ENCODE measurements around the gene GCG. TPM values are rescaled to one million over a fixed set of nuclear protein-coding genes. Genes with fewer than 3 reads are reported as not detected.

The GCG gene
- total RNA-seq, 3 donors from 2014 or later: 4.1 to 47.4 (median 43.9) TPM

GRCh38 chr2:162126527-162126926 is 25.5 kb downstream of the GCG start:
- Histone ChIP-seq H3K4me3 (no peak overlapping the region), H3K36me3 (ENCODE audit: low read depth) (no peaks in the 10 kb centered on the region), H3K9me3 (no peaks in the 10 kb centered on the region), H3K4me1 (ENCODE audit: low read depth) (no peaks in the 10 kb centered on the region)
- TF ChIP-seq CTCF (IDR thresholded peaks at IDR 0.05): no peak
- intact Hi-C loops (cut with DNase I, micrococcal nuclease): loop anchor here in 1 of 2 donors (10.0 kb wide), 1 partner anchor 542 kb away; no protein-coding TSS in a partner anchor
- DNase-seq (no peak), ATAC-seq (no peak)

GRCh38 chr2:162126111-162126519 is 25.9 kb downstream of the GCG start:
- Histone ChIP-seq H3K4me1 (ENCODE audit: low read depth) (no peaks in the 10 kb centered on the region), H3K9me3 (no peaks in the 10 kb centered on the region), H3K4me3 (no peak overlapping the region), H3K36me3 (ENCODE audit: low read depth) (no peaks in the 10 kb centered on the region)
- DNase-seq (no peak), ATAC-seq (peak; percentile 25)
- no peak for TF ChIP-seq CTCF (IDR thresholded peaks at IDR 0.05)
- intact Hi-C loops (cut with DNase I, micrococcal nuclease): loop anchor here in 1 of 2 donors (10.0 kb wide), 1 partner anchor 541 kb away; no protein-coding TSS in a partner anchor

GRCh38 chr2:162125138-162125537 is 26.9 kb downstream of the GCG start:
- ATAC-seq: no peak
- Histone ChIP-seq H3K9me3 (no peaks in the 10 kb centered on the region), H3K36me3 (ENCODE audit: low read depth) (no peaks in the 10 kb centered on the region), H3K4me3 (no peak overlapping the region), H3K4me1 (ENCODE audit: low read depth) (no peaks in the 10 kb centered on the region)
- no peak for TF ChIP-seq CTCF (IDR thresholded peaks at IDR 0.05)
- DNase-seq: no peak
- intact Hi-C loops (cut with DNase I, micrococcal nuclease): loop anchor here in 1 of 2 donors (10.0 kb wide), 1 partner anchor 540 kb away; no protein-coding TSS in a partner anchor

GRCh38 chr2:162123806-162124758 is 28.0 kb downstream of the GCG start:
- DNase-seq (peak in 1 of 3 donors; percentile 34), ATAC-seq (peak; percentile 70)
- H3K9me3 ChIP-seq: no peaks in the 10 kb centered on the region
- no peaks in the 10 kb centered on the region for H3K4me1 ChIP-seq (ENCODE audit: low read depth)
- TF ChIP-seq CTCF (IDR thresholded peaks at IDR 0.05): peak; percentile 42
- intact Hi-C loops (cut with DNase I, micrococcal nuclease): loop anchor here (5.0 to 10.0 kb wide), 2 partner anchors 117 to 539 kb away; no protein-coding TSS in a partner anchor
- no peaks in the 10 kb centered on the region for H3K36me3 ChIP-seq (ENCODE audit: low read depth)
- H3K4me3 ChIP-seq: no peak overlapping the region

- intact Hi-C loops (cut with DNase I, micrococcal nuclease): loop anchor here in 1 of 2 donors (5.0 kb wide), 1 partner anchor 531 kb away; no protein-coding TSS in a partner anchor
- no peaks in the 10 kb centered on the region for H3K4me1 ChIP-seq (ENCODE audit: low read depth)
- no peak overlapping the region for H3K4me3 ChIP-seq
- no peaks in the 10 kb centered on the region for H3K36me3 ChIP-seq (ENCODE audit: low read depth)
- H3K9me3 ChIP-seq: no peaks in the 10 kb centered on the region
- DNase-seq (no peak), ATAC-seq (peak; percentile 46)
- TF ChIP-seq CTCF (IDR thresholded peaks at IDR 0.05): no peak
These were observed 33.6 kb downstream of the GCG start for GRCh38 chr2:162118166-162119031.

Data from mucosa of descending colon (tissue), 3 donors.